ENCODE data around the gene KIF23.

KIF23 gene

DNA sequence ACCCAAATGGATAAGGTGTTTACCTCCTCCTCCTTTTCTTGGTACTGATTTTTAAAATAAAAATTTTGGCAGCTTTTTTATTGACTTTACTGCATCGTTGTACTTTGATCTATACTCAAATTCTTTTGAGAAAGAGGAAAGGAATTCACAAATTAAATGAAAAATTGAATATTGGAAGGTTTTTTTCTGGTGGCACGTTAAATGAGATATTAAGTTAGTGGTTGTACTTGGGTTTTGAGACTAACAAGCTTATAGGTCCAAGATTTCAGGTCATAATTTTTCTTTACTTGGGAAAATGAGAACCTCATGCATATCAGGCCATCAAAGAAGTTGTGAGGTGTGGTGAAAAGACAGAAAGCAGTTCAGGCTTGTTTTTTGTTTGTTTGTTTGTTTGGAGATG, 52.6 kb downstream of the KIF23 start:
- no peak for DNase-seq (ENCODE audit: low read depth)

DNA sequence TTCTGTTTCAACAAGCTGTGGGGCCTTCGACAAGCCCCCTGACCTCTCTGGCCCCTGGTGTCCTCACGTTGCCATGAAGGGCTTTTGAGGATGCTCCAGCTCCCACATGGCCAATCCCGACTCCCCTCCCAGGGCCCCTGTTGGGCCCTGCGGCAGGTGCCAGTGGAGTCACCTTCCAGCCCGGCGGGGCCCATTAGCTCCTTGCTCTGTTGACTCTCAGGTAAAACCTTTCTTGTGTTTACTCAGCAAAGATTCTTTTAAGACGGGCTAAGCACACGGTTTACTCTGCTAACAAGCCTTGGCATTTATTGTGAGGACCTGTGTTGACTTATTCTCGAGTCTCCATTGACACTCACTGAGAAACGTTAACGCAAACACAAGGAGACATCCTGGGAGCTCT, 53.5 kb downstream of the KIF23 start:
- no peak for DNase-seq (ENCODE audit: low read depth)

DNA sequence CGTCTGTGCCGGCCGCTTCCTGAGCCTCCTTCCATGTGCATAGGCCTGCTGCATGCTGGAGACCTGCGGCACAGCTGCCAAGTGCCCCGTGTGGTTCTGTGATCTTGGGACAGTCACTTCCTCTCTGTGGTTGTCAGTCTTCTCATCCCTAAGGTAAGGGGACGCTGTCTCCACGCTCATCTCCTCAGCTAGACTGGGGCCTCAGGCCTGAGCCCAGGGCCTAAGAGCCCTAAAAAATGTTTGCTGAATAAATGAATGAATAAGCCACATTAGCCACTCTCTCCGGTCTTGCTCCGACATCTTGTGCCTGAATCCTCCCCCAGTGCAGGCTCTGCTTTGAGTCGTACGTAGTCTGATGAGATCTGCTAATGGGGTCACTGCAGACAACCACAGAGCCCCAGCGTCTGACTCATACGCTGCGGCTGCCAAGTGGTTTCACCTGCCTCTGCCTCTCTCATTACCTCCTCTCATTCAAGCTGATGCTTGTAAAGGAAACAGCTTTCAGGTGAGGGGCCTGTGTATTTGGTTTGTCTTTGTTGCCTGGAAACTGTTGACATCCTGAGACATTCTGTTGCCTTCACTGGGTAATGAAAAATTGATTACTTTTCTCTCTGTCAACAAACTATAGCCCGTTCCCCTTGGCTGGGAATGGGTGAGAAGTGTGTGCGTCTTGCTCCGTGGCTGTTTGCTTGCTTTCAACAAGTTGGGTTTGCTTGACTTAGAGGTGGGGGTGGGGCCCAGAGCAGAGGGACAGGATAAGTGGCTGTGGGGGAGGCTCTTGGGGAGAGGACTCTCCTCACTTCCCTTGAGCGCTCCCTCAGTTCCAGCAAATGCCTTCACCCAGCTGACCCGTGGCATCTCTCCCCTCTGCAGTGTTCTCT, 54.3 kb downstream of the KIF23 start:
- peak; percentile 77 for DNase-seq (ENCODE audit: low read depth)

DNA sequence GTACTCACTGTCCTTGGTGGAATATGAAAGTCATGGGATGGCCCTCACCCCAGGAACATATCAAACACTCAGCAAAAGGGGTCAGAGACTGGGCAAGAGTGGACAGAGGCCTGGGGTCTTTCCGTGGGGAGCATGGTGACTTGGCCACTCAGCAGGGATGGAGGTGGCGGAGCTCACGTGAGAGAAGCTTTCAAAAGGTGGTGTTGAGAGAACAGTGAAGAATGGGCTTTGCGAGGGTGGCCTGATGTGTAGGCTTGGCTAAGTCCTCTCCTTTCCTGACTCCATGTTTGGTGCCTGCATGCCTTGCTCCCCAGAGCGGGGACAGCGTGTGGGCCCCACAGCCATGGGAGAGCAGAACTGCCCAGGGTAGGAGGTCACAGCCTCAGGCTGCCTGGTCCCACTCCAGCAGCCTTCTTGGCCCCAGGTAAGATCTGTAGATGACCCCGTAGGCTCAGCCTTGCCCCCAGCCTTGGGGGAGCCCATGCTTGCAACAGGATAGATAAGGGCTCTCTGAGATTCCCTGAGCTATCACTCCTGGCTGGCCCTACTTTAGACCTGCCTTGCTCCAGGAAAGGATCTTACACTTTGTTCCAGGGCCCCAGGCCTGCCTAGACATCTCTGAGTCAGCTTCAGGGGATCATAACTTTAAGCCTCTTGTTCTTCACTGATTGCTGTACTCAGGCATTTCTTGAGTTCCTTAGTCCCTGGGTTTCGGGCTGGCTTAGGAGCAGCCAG, 55.5 kb downstream of the KIF23 start:
- no peak for DNase-seq (ENCODE audit: low read depth)

DNA sequence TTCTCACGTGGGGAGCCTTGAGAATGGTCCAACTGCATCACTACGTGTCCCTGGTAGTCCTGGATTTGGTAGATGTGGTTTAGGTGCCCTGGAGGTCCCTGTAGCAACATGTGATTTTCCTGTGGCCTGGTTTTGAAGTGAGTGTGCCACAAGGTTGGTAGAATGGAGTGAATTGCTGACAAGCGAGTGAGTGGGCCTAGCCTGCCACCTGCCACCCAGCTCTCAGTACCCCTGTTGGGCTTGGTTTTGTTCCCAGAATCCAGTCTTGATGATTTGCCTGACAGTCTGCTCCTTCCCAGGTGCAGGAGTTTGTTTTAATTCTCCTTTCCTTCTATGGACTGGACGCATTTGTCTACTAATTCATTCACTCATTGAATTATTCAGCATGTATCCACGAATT, 57.9 kb downstream of the KIF23 start:
- no peak for DNase-seq (ENCODE audit: low read depth)

DNA sequence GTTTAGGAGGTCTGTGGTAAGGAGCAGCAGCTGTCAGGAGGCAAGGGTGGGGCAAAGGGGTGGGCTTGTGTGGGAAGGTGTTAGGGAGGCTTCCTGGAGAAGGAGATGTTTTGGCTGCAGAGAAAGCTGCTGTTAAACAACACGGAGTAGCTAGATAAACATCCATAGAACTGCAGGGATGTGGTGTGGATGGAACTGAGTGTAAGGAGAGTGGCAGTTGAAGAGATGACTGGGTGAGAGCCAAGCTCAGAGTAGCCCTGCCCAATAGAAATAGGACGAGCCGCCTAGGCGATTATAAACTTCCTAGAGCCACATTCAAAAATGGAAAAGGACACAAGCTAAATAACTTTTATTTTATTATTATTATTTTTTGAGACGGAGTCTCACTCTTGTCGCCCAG, 58.4 kb downstream of the KIF23 start:
- no peak for DNase-seq (ENCODE audit: low read depth)

DNA sequence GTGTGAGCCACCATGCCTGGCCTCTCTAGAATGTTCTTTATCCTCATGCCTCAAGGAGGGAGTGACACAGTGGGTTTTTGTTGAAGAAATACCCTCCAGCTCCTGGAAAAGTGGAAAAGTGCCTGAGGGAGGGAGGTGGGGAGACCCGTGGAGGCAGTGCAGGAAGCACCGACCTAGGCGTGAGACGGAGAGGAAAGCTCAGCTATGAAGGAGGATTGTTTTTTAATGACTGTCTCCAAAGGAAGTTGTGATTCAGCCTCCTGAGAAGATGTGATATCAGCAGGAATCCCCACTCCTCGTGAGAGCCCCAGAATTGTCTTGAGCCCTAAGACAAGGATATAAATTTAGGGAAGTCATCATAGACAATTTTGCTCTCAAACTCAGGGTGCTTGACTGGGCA, 60.1 kb downstream of the KIF23 start:
- no peak for DNase-seq (ENCODE audit: low read depth)

DNA sequence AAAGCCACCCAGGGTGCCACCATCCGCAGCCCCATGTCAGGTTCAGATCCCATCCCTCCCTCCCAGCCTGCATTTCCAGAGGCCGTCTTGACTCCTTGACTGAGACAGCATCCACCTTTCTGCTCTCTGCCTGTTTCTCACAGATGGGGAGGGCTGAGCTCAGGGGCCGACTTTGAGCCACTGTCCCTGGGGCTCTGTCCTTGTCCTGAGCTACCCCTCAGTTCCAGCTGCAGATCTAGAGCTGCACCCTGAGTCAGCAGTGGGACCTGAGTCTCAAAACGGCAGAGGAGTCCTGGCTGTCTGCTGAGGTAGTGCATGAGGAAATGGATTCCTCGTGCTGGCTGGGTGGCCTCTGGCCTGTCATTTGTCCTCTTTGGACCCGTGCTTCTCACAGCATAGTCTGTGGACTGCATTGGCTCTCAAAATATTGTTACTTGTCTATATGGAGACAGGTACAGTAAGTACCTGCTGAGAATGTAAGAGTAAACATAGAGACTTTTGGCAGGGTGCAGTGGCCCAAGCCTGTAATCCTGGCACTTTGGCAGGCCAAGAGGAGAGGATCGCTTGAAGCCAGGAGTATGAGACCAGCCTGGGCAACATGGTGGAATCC, 60.8 kb downstream of the KIF23 start:
- no peak for DNase-seq (ENCODE audit: low read depth)

DNA sequence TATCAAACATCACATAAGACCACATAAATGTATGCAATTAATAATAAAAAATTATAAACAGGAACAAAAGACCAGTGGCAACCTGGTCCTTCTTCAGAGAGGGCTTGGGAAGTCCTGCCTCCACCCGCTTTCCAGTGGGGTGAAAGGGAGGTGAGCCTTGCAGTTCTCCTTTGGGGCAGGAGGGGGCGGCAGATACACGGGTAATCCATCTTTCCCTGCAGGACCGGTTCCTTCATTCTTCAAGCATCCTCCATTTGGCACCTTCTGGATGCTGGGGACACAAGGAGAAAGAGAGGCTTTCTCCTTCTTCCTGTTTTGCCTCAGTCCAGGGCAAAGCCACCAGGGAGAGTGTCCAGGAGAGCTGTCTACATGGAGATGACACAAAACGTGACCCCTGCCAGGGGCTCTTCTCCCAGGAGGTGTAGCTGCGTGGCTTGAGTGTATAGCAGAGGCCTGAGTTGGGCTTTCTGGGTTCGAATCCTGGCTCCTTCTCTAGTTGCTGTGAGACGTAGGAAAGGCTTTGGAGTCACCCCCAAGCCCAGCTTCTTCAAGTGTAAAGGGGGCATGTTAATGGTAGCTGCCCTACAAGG, 61.7 kb downstream of the KIF23 start:
- DNase-seq (ENCODE audit: low read depth): peak; percentile 50

DNA sequence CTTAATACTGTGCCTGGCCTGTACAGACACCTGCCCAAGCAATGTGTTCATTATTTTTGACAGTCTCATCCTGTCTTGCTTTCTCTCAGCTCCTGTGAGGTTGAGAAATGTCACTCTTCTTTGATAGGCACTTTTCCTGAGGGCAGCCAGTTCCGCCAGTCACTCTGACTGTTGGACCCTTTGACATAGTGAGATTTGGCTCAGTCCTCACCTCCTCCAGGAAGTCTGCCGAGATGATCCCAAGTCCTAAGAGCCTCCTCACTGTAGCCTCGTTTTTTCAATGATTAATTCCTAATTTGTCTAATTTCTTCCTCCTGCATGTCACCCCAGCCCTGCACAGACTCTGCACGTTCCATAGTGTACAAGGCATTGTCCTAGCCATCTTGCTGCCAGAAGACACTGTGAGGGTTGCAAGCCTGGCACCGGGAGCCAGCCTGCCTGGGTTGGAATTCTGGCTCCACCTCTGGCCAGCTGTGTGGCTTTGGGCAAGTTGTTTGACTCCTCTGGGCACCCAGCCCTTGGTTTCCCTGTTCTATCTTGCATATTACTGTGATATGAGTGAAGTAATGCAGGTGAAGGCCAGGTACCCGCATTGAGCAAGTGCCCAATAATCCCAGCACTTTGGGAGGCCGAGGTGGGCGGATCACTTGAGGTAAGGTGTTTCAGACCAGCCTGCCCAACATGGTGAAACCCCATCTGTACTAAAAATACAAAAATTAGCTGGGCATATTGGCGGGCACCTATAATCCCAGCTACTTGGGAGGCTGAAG, 62.7 kb downstream of the KIF23 start:
- DNase-seq (ENCODE audit: low read depth): no peak

DNA sequence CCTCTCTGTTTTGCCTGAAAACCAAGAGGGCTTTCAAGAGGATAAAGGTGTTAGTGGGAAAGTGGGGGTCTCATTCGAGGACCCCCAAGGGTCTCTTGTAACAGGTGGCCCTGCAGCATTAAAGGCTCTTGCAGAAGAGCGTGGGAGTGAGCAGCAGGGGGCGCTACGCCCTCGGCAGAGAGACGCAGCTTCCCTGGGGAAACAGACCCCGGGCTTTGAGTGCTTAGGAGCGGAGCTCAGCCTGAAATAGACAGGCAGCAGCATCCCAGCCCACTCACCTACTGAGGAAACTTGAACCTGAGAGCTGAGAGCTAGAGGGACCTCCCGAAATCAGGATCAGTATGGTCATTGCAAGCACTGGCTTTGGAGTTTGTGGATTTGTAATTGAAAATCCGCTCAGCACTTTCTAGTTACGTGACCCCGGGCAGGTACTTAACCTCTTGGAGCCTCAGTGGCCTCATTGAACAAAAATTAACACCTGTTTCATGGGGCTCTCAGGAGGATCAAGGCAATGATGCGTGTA, 64.2 kb downstream of the KIF23 start:
- DNase-seq (ENCODE audit: low read depth): peak; percentile 31

DNA sequence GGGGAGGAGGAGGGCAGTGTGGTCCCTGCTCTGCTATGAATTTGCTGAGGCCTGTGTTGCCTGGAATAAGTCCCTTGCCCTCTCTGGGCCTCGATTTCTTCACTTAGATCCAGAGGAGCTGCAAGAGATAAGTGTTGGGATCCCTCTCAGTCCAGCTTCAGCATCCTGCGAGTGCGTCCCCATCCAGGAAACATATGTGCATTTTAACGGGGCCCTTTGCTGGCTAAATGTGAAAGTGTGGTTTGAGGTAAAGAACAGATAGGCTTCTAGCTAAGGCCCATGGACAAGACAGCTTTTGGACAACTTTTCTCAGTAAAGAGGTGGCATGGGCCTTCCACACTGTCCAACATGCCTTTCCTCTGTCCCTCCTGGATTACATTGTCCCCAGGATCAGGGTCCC, 64.9 kb downstream of the KIF23 start:
- no peak for DNase-seq (ENCODE audit: low read depth)

DNA sequence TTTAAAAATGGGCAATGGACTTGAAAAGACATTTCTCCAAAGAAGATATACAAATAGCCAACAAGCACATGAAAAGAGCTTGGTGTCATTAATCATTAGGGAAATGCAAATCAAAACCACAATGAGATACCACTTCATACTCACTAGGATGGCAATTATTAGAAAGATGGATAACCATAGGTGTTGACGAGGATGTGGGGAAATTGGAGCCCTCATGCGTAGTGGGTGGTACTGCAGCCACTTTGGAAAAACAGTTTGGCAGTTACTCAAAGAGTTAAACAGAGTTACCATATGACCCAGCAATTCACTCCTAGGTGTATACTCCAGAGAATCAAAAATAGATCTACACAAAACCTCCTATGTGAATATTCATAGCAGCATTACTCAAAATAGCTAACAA, 65.8 kb downstream of the KIF23 start:
- DNase-seq (ENCODE audit: low read depth): no peak

DNA sequence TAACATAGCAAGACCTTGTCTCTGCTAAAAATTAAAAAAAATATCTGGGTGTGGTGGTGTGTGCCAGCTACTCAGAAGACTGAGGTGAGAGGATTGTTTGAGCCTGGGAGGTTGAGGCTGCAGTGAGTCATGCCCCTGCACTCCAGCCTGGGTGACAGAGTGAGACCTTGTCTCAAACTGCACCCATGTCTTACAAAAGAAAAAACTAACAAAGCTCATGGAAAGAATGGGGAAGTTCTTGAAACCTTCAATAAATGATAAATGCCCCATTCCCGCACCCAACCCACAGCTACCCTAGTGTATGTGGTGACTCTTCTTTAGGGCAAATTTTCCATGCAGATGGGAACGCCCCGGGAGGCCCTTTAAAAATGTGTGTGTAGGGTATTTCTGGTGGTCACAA, 66.8 kb downstream of the KIF23 start:
- DNase-seq (ENCODE audit: low read depth): no peak

DNA sequence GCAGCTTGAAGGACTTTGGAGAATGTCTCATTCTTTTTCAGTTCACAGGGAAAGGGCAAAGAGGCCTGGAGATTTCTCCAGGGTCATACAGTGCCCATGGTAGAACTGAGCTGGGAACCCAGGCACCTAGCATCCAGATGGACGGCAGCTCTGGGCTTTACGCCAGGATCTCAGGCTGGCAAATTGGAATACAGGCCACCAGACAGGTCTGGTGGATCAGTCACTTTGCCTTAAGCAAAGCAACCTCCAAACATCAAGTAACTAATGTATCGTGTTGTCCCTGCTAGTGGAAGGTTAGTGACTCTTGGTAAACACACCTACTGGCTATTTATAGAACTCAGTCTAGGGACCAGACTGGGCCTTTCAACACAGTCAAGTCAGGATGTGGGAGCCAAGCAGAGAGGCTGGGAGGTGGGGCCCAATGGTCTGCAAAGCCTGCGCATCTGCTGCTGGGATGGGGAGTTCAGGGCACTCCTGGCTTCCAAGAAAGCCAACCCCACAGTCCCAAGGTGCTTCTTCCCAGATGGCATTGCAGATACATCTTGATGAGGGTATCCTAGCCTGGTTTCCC, 68.6 kb downstream of the KIF23 start:
- no peak for DNase-seq (ENCODE audit: low read depth)

DNA sequence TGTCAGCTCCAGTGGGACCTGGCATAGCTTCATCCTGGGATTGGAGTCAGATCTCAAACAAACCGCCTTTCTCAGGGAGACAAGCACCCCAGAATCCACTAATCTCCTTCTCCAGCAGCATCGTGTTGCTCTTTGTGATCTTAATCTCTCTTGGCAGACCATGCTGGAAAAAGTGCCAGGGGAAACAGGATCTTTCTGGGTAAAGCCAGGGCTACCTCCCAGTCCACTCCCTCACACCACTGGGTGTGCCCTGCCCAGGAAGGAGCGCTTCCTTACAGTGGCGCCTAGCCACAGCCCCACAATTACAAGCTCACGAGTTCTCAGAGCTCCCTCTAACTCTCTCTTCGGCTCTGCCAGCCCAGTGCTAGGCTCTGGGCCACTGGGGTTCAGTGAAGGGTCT, 70.7 kb downstream of the KIF23 start:
- DNase-seq (ENCODE audit: low read depth): no peak

DNA sequence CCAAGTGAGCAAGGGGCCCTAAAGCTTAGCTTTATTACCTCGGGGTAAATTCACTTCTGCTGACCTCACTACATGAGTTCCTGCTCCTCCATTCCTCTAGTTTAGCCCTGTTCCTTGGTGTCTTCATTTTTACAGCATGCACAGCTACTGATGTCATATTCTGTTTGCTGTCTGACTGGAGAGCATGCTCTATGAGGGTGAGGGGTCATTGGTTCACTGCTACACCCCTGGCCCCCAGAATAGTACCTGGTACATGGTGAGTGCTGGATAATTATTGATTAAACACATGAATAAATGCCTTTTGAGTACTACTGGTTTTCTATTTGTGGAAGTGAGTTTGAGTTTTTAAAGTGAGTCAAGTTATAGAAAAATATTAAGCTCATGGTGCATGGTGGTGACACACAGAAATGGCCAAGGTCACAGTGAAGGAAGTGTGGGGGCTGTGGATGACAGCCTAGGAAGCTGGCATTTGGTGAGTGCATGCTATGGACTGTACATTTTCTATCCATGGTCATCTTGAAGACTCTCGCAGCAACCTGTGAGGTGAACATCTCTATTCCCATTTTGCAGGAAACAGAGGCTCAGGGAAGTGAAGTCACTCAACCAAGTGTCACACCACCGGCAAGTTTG, 72.4 kb downstream of the KIF23 start:
- DNase-seq (ENCODE audit: low read depth): no peak

DNA sequence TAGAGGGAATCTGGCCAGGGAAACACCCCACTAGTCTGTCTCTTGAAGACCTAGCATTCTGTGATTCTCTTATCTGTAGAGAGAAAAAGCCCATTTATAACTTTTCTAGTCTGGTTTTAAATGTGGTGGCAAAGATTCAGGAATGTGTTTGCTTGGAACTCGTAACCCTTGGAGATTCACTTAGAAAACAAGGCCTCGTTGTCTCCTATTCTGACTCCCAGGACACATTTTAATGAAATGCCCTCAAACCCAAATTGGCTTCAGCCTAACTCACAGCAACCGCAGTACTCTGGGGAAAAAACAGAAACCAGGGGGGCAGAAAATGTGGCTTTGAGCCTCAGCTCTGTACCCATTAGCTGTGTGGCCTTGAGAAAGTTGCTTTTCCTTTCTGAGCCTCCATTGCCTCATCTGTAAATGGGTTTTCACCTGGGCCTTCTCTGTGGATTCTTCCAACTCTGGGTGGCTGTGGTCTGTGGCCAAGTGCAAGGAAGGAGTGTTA, 75.0 kb downstream of the KIF23 start:
- DNase-seq (ENCODE audit: low read depth): no peak

DNA sequence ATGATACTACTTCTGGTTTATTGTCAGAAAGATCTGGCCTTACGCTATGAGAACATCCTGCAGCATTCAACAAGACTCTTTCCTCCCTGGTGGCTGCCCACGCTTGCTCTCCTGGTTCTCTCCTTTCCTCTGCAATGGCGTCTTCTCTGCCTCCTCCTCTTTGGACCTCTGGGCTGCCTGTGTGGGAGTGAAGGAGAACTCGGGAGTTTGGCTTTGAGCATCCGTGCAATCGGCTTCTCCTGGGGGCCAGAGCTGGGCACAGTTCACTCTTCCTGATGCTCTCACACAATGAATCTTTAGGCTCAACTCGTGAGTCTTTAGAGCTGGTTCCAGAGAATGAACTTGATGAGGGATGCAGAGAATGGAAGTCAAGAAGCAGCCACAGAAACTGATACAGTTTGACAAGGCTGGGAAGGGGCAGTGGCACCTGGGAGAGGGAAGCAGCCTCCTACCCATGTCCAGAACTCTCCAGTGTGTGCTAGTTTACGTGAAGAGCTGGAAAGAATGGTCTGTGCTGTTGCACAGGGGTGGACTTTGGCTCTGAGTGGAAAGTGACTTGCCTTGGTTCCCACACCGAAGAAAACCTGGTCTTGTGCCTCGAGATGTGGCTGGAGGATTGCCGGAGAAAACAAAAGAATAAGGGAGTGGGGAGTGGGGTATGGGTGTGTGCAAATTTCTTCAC, 76.3 kb downstream of the KIF23 start:
- DNase-seq (ENCODE audit: low read depth): no peak

DNA sequence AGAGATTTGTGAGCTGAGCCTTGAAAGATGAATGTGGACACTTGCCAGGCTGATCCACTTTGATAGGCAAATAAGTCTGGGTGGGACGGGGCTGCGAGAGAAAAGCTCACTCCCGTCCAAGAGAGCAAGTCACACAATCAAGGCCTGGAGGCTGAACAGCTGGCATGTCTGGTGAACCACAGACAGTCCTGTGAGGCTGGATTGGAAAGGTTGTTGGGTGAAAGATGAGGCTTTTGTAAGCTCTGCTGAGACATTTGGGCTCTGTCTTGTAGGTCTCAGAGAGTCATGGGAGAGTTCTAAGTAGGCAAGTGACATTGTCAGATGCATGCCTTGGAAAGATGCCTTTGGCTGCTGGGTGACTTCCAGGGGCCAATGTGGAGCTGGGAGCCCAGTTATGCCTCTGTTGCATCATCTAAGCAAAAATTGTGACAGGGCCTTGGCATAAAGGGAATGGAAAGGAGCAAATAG, 76.9 kb downstream of the KIF23 start:
- DNase-seq (ENCODE audit: low read depth): no peak

All from activated T-helper 1 cell treated with Interleukin-2 at 50 U/mL for 16 hours (primary cell).